NCI-H187 (cell line): ENCODE results near the gene BUB1B.
"Not testable (repeated sequence)": the region's sequence is repeated elsewhere in the genome, so short reads cannot be mapped to it uniquely, and the experiment has no call there.

Experiments used
- DNase-seq, 2 experiments: peaks; one replicate each; lab custom pipeline; 2025; lab: John Stamatoyannopoulos, UW

Gene BUB1B, protein sequence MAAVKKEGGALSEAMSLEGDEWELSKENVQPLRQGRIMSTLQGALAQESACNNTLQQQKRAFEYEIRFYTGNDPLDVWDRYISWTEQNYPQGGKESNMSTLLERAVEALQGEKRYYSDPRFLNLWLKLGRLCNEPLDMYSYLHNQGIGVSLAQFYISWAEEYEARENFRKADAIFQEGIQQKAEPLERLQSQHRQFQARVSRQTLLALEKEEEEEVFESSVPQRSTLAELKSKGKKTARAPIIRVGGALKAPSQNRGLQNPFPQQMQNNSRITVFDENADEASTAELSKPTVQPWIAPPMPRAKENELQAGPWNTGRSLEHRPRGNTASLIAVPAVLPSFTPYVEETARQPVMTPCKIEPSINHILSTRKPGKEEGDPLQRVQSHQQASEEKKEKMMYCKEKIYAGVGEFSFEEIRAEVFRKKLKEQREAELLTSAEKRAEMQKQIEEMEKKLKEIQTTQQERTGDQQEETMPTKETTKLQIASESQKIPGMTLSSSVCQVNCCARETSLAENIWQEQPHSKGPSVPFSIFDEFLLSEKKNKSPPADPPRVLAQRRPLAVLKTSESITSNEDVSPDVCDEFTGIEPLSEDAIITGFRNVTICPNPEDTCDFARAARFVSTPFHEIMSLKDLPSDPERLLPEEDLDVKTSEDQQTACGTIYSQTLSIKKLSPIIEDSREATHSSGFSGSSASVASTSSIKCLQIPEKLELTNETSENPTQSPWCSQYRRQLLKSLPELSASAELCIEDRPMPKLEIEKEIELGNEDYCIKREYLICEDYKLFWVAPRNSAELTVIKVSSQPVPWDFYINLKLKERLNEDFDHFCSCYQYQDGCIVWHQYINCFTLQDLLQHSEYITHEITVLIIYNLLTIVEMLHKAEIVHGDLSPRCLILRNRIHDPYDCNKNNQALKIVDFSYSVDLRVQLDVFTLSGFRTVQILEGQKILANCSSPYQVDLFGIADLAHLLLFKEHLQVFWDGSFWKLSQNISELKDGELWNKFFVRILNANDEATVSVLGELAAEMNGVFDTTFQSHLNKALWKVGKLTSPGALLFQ

DNA sequence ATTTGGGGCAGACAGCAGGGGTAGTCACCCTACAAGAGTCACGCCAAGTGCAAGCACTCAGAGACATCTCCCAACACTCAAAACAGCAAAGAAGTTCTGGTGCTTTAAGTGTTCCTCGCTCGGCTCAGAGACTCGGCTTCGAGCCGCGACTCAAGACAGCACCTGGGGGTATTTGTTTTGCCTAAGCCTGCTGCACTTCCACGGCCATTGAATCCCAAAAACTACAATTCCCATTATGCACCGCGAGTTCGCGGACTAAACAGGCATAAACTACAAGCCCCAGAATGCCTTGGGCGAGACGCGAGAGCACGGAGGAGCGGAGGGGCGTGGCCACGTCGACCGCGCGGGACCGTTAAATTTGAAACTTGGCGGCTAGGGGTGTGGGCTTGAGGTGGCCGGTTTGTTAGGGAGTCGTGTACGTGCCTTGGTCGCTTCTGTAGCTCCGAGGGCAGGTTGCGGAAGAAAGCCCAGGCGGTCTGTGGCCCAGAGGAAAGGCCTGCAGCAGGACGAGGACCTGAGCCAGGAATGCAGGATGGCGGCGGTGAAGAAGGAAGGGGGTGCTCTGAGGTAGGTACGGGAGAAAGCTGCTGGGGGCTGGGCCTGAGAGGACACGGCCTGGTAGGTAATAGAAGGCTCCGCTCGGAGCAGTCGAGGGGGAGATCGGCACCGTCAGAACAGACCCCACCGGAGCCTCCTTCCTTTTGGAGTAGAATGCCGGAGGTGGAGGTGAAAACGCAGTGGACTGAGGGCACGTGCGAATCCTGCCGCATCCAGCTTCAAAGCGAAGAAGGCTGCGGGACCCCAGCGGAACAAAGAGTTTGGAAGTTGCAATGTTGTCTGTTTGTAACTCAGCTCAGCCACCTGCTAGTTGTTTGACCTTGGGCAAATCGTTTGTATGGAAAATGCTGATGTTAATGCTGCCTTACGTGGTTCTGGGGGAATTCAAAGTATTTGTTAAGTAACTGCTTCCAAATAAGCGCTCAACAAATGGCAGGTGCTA lies at the start of gene BUB1B:
TSS of gene BUB1B (plus strand) at position 381 of the 1,000 bp plus-strand sequence. CDS start at position 533, 152 bp downstream.
- peak; percentile 39 to 75 for DNase-seq

DNA sequence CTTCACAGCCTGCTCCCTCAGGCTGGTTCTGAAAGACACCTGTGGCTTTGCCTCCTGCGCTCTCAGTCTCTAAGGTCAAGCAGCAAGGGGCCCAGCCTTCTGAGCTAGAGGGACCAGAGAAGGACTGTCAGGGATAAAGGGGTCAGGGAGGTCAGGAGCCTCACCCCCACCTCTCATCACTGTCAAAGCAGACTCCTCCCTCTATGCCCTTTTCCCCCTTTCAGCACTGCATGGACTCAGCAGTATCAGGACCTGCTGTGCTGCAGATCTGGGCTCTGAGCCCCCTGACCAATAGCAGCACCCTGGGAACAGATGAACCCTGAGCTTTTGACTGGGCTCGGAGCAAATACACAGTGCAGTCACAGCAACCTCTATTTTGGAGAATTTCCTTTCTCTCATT lies 49.0 kb upstream of the BUB1B start:
- no peak for DNase-seq

DNA sequence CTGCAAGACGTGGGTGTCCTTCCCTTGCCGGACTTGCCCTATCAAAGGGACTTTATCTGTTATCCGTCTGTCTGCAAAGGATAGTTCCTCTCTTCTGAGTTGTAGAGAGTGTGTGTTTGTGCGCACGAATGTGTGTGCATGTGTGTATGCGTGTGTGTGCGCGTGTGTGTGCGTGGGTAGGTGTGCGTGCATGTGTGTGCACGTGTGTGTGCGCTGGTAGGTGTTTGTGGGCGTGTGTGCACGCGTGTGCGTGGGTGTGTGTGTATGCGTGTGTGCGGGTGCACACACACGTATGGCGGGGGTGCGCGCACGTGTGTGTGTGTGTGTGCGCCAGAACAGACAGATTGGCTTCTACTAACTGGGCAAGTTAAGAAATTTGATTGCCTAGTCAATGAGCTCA lies 48.1 kb upstream of the BUB1B start:
- no peak for DNase-seq

DNA sequence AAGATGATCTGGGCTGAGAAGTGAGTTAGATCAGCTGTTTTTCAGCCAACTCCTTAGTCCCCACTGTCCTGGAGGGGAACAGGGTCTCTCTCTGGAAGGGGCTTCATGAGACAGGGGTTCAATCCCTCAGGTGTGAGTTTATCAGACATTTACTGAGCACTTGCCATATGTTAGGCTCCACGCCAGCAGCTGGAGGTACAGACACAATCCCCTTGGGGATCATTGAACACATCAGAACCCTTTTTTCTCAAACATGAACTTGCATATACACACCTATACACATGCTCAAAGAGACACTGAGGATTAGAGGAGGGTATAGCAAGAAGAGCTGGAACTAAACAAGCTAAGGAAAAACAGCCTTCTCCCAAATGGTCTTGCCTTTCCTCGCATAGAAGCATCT lies 46.7 kb upstream of the BUB1B start:
- DNase-seq, result no peak

DNA sequence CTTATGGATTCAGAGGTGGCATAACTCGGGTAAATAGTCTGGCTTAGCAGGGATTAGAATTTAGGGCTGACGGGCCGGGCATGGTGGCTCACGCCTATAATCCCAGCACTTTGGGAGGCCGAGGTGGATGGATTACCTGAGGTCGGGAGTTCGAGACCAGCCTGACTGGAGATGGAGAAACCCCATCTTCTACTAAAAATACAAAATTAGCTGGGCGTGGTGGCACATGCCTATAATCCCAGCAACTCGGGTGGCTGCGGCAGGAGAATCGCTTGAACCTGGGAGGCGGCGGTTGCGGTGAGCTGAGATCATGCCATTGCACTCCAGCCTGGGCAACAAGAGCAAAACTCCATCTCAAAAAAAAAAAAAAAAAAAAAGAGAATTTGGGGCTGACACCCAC lies 45.8 kb upstream of the BUB1B start:
- not testable (repeated sequence) for DNase-seq

DNA sequence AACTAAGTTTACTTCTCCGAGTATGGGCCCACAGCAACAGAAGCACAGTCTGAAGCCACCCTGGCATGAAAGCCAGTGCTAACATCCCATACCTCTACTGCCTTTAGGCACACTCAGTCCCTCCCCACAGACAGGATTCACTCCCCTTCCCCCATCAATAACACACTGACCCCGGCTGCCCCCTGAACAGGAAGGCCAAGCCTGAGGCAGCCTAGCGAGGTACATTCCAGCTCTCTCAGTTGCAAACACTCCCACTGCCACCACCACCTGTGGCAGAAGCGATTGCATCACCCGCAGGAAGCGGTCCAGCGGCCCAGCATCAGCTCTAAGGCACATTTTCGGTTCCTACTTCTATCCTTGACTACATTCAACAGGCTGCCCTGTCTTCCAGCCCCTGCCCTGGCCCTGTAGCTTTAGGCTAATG lies 45.2 kb upstream of the BUB1B start:
- DNase-seq, result no peak

DNA sequence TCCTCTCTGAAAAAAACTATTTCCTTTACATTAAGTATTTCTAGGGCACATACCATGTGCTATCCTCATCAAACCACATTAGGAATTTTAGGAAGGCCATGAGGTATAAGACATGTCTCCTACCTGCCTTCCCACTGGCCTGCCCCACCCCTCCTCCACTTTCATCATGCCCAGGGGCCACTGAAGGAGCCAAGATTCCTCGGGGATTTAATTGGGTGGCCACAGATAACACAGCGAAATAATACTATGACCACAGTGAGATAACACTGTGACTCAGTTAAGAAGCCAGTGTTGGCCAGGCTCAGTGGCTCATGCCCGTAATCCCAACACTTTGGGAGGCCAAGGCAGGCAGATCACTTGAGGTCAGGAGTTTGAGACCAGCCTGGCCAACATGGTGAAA lies 42.4 kb upstream of the BUB1B start:
- DNase-seq, result no peak

DNA sequence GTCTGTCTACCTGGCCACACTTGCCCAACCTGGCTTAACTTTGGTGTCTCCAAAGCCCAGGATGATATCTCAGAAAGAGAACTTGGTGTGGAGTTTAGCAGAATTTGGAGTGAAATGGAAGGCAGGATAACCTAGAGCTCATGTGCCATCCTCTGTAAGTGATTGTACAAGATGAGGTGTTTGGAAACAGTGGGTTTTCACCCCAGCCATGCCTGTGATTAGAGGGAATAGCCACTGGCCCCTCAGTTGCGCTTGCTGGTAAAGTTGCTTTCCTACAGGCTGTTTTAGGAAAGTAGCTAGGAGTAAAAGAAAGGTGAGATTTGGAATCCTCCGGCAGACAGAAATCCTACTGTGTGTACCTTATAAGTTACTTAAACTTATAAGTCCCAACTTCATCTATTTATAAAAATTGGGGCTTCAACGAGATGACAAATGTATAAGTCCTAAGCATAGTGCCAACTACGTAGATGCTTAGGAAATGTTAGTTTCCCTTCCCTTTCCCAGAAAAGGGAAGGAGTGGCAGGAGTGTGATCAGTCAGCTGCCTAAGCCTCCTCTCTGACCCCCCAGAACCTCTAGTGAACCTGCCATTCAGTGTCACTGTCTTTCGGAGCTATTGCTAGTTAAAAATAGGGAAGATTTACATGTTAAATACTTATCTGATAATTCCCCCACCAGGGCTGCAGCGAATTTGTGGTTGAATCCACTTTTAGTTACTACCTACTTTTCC lies 38.8 kb upstream of the BUB1B start:
- no peak for DNase-seq

DNA sequence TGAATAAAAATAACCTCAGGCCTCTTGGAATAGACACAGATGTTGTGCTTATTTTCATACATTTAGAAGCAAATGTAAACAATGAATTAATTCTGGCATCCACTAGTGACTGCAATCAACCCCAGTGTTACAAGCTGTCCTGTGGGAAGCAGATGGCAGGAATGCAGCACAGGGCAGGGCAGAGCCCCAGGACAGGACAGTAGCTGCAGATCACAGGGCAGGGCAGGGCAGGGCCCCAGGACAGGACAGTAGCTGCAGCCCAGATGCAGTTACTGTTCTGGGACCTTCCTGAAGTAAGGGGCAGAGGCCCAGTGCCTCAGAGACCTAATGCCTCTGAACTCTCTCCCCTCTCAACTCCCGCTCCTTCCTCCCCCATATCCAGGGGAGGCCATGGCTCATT lies 37.9 kb upstream of the BUB1B start:
- not testable (repeated sequence) for DNase-seq

DNA sequence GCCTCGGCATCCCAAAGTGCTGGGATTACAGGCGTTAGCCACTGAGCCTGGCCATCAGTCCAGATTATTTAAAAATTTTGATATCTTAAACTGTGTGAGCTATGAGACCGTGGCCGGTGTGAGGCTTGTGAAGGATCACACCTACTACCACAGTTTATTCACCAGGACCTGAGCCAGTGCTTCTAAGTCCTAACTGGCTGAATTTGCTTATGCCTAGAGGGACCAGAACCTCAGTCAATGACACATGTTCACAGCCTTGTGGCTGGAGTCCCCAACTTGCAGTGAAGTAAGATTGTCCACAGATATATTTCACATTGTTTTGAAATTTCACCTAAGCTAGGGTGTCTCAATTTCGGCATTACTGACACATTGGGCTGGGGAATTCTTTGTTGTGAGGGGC lies 37.0 kb upstream of the BUB1B start:
- DNase-seq, result not testable (repeated sequence)

DNA sequence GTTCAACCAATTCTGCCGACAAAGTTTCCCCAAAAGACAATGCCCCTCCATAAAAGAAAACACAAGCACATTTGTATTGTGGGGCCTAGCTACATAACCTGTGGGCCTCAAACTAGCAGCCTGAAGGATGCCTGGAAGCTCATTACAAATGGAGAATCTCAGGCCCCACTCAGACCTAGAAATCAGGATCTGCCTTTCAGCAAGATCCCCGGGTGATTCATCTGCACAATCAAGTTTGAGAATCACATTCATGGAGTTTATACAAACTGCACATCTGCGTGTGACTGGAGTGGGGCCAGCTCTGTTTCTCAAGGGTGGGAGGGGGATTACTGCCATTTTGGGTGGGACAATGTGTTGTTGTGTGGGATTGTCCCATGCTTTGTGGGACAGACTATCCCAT lies 36.5 kb upstream of the BUB1B start:
- not testable (repeated sequence) for DNase-seq

DNA sequence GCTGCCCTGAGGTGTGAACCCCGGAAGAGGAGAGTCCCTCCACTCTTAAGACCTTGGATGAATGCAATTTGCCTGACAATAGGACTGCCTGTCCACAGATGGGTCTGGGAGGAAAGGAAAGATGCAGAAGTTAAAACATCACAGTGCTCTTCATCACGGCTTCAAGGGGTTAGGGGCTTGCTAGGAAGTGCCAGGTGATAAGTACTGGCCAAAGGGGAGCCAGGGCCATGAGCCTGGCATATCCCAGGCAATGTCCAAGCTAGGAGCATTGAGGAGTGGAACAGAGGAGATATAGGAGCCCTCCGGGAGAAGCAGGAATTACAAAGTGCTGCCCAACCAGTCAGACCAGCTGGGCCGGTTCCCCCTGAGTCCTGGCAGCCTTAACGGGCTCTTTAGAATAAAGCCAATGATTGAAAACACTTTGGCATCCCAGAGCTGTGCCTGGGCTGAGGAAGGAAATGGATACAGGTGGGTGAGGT lies 36.0 kb upstream of the BUB1B start:
- not testable (repeated sequence) for DNase-seq

DNA sequence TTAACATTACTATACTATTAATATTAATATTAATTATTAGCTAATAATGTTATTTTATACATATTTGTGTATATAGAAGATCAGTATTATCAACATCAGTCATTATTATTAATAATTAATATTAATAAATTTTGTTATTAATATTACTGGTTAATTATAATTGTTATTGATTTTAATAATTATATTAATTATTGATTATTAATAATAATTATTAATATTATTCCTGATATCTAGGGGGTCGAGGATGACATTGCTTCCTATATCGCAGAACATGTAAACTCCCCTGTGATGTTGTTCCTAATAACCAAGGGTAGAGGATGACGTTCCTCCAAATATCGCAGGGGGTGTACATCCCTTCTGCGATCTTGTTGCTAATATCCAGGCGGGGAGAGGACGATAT lies 34.9 kb upstream of the BUB1B start:
- DNase-seq, result no peak

DNA sequence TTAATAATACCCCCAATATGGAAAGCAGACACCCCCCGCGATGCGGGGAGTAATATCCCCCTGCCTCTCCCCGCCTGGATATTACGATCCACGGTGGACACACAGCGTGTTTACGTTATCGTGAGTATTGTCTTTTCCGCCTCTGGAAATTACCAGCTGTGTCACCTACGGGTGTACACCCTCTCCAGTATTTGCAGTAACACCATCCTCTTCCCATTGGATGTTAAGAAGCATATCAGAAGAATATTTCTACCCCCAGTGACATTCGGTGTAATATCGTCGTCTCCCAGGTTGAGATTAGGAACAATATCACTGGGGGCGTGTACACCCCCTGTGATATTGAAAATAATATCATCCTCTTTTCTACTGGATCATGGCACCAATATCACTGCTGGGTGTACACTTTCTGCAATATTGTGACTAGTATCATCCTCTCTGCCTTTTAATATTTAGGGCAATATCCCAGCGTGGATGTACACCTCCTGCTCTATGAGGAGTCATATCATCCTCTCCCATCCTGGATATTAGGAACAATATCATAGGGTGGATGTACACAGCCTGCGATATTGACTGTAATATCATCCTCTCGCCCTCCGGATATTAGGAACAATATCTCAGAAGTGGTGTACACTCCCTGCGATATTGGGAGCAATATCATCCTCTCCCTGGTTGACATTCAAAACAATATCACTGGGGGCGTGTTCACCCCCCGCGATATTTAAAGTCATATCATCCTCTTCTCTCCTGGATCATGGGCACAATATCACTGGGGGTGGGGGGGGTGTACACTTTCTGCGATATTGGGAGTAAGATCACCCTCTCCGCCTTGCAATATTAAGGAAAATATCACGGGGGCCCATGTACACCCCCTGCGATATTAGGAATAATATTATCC lies 31.9 kb upstream of the BUB1B start:
- DNase-seq, result no peak

DNA sequence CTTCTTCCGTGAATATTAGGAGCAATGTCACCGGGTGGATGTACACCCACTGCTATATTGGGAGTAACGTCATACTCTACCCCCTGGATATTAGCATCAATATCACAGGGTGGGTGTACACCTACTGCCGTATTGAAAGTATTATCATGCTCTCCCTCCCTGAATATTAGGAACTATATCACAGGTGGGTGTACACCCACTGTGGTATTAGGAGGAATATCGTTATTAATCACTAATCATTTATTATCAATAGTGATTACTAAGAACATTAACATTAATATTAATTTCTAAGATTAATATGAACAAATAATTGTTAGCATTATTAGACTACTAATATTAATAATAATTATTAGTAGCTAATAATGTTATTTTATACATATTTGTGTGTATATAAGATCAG lies 30.8 kb upstream of the BUB1B start:
- DNase-seq, result no peak

DNA sequence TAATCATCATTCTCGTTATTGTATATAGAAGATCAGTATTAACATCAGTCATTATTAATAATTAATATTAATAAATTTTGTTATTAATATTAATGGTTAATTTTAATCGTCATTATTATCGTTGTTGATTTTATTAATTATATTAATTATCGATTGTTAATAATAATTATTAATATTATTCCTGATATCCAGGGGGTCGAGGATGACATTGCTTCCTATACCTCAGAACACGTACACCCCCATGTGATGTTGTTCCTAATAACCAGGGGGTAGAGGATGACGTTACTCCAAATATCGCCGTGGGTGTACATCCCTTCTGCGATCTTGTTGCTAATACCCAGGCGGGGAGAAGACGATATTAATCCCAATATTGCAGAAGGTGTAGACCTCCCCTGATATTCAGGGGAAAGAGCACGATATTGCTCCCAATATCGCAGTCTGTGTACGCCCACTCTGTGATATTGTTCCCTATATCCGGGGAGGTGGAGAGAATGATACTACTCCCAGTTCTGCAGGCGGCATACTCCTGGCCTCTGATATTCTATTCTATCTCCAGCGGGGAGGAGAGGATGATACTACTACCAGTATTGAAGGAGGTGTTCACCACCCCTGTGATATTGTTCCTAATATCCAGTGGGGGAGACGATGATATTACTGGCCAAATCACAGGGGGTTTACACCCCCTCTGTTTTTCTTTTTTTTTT lies 29.9 kb upstream of the BUB1B start:
- DNase-seq, result no peak

DNA sequence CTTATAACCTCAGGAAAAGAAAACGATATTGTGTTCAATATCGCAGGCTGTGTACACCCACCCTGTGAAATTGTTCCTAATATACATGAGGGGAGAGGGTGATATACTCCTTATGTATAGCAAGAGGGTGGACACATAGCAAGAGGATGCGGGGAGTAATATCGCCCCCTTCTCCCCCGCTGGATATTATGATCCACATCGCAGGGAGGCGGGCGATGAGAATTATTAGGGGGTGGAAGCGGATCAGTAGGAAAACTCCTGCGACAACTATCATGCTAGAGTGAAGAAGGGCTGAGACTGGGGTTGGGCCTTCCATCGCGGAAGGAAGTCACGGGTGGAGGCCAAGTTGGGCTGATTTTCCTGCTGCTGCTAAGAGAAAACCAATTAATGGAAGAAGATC lies 27.3 kb upstream of the BUB1B start:
- no peak for DNase-seq

DNA sequence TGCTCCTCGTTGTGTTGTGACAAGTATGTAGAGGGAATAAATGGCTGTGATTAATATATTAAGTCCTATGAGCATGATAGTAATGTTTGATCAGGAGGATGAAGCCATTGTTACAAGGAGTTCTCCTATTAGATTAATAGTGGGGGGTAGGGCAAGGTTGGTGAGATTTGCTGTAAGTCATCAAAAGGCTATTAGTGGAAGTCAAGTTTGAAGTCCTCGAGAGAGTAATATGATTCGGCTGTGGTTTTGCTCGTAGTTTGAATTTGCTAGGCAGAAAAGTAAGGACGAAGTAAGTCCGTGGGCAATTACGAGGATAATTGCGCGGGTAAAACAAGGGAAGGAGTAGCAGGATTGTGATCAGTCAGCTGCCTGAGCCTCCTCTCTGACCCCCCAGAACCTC lies 26.0 kb upstream of the BUB1B start:
- DNase-seq, result no peak
